Activated gamma-delta T cell treated with anti-CD3 and anti-CD28 coated beads, Interleukin-2, amount 50 U/mL, for 16 hours (primary cell): ENCODE data around the gene ACAT1.
A peak's percentile ranks its signal among the peaks of the same experiment; 100 is the strongest.
"Not testable (repeated sequence)": the region's sequence is repeated elsewhere in the genome, so short reads cannot be mapped to it uniquely, and the experiment has no call there.

ENCODE experiments used
- DNase-seq: peaks from one replicate; pipeline ENCODE4 v3.0.0-alpha.2; 2020; ENCODE audit warnings: low read depth

The ACAT1 gene

GRCh38 chr11:108121274-108122155 lies at the start of gene ACAT1:
ACAT1 (plus strand) TSS chr11:108121567; CDS start chr11:108121607, 40 bp downstream.
- DNase-seq, result peak; percentile 94

- no peak for DNase-seq
Measured at GRCh38 chr11:108084811-108085210, 36.6 kb upstream of the ACAT1 start.

DNA sequence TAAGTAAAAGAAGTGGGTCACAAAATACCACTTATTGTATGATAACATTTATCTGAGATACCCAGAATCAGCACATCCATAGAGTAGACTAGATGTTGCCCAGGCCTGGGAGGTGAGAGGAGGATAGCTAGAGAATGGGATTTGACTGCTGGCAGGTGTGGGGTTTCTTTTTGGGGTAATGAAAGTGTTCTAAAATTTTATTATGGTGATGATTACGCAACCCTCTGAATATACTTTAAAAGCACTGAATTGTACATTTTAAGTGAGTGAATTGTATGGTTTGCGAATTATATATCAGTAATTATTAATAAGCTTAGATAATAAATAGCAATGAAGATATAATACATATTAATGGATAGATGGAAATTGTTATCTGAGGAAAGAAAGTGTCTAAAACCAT lies 35.7 kb upstream of the ACAT1 start:
- no peak for DNase-seq

DNA sequence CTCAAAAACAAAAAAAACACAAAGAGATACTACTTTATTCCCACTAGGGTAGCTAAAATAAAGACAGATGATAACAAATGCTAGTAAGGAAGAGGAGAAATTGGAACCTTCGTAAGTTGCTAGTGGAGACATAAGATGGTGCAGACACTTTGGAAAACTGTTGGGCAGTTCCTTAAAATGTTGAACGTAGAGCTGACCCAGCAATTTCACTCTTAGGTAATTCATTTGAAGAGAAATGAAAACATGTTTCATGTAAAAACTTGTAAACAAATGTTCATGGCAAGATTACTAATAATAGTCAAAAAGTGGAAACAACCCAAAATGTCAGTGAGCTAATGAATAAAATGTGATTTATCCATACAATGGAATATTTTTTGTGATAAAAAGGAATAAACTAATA lies 29.2 kb upstream of the ACAT1 start:
- no peak for DNase-seq

DNA sequence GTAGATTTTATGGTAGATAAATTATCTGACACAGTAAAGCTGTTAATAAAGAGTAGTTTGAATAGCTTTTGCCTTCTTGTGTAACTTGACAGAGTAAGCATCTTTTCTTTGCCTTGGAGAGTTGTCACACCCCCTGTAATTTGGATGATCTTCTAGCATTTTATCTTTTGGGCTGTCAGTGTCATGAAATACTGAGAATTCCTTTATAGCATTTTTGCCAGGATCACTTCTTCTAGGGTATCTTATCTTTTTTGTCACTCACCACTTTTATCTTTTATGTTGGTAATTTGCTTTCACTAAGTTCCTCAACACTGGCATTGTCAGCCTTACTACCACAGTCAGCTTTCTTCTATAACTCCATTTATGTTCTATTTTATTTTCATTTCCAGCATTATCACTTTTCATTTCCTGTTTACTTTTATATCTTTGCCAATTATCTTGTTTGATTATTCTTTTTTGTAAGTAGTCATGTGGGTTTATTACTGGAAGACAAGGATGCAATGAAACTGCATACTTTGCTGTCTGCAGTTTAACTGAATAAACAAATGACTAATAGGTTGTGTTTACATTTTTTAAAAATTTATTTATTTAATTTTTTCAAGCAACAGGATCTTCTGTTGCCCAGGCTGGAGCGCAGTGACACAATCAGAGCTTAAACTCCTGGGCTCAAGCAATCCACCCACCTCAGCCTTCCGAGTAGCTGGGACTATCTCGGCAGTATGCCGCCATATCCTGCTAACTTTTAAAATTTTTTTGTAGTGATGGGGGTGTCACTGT lies 28.1 kb upstream of the ACAT1 start:
- no peak for DNase-seq

DNA sequence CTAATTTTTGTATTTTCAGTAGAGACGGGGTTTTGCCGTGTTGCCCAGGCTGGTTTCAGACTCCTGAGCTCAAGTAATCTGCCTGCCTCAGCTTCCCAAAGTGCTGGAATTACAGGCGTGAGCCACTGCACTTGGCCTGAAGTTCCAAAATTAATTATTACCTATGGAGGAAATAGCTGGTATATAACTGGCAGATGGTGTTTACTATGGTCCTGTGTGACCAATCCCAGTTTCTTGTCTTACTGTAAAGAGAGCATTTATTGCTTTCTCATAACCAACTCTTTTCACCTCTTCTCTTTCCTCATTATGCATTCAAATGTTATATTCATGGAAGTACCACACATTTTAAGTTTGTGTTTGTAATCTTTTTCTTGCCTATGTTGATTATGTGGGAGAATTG lies 24.2 kb upstream of the ACAT1 start:
- no peak for DNase-seq

DNA sequence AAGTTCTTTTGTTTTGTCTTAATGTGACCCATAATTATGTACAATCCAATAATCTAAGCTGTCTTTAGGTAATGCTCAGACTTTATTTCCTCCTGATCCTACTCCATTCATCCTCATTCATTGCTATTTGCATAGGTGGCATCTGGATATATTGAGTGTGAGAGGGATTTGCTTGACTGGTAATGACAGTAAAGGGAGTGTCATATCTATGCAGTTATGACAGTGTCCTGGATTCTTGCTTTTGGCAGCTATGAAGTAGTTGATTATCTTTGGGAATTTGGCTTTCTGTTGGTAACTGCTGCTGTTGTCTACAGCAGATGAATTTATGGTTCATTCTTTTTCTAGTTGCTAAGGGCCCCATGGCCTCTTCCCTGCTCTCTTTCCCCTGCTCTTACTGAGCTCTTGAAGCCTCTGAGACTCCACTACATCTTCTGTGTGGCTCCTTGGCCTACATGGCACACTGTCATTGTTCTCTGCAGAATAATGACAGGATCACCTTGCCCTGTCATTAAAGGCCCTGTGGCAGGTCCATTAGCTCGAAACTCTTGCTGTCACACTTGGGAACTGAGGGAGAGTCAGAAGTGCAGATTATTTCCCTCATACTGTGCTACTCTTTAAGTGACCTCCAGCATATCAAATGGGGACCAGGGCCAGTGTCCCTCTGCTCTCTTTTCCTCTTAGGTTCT lies 20.1 kb upstream of the ACAT1 start:
- DNase-seq, result no peak

- DNase-seq, result no peak
Measured at GRCh38 chr11:108111126-108111525, 10.2 kb upstream of the ACAT1 start.

DNA sequence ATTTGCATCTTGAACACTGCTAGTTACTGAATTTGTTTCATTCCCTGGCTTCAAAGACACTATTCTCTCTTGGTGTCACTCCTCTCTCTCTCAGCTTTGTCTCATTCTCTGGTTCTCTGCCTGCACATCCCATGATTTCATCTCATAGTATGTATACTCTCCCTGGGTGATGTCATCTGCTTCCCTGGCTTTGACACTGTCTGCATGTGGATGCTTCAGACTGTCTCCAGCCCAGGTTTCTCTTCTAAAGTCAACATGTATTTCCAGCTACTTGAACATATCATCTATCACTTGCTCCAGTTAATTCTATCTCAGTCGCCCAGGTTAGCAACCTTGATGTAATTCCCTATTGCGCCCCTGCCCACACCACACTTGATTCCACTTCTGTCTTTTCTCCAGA lies 9.3 kb upstream of the ACAT1 start:
- no peak for DNase-seq

DNA sequence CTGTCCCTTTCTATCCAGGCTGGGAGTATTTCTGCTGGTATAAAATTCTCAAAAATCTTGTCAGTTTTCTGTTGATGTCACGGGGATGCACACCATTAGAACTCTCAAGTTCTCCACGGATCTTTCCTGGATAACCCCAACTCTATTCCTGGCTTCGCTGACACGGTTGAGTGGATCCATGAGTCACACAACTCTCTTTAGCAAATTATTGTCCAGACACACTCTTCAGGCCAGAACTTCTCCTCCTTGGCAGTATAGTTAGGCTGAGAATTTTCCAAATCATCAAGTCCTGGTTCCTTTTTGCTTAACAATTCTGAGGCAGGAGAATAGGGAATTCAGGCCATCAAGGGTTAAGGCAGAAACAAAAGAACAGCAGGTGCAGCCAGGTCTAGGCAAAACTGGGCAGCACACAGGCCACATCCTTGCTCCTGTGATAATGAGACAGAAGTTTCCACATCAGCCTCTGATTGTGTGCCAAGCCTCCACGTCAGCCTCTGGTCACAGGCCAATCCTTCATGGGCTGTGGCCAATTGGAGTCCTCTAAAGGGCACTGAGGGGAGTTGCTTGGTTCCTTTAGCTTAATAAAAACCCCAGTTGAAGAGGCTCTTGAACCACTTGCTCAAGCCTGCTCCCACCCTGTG lies 5.7 kb upstream of the ACAT1 start:
- no peak for DNase-seq

DNA sequence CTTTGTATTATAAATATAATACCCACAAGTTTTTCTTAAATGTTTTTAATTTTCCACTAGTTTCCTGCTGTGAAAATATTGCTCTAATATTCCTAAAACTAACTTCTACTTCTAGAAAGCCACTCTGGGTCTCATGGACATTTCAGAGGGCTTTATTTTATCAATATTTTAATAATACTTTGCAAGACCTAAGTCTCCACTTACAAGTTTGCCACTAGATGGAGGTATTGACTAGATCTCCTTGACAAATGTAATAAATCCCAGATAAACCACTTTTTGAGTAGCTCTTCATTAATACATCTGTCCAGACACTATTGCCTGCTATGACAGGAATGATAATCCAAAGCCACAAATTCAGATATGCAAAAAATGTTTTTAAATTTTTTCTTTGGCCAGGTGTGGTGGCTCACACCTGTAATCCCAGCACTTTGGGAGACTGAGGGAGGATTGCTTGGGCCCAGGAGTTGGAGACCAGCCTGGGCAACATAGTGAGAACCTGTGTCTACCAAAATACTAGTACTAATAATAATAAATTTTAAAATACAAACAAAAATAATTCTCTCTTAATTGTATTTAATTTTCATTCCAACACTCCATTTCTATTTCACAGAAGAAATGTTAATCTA lies 3.5 kb upstream of the ACAT1 start:
- DNase-seq, result no peak

GRCh38 chr11:108120936-108121273 lies 462 bp upstream of the ACAT1 start:
- not testable (repeated sequence) for DNase-seq

DNA sequence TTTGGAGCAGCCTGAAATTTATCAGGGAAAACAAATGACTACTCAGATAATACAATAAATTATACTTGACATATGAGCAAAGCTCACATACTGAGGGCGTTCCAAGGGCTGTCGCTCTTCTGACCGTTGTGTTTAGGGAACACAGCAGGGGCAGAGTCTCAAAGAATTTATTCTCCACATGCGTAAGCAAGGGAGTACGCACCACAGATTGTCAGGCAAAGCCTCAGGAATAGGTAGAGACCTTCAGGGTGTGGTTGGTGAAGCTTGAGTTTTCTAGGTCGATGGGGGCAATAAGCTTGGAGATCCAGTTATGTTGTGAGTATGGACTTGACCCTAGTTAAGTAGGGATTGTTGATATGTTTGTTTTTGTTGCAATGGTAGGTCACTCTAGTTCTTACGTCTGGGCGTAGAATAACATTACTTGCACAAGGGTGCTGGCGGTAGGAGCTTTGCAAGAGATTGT lies 830 bp downstream of the ACAT1 start:
- no peak for DNase-seq

DNA sequence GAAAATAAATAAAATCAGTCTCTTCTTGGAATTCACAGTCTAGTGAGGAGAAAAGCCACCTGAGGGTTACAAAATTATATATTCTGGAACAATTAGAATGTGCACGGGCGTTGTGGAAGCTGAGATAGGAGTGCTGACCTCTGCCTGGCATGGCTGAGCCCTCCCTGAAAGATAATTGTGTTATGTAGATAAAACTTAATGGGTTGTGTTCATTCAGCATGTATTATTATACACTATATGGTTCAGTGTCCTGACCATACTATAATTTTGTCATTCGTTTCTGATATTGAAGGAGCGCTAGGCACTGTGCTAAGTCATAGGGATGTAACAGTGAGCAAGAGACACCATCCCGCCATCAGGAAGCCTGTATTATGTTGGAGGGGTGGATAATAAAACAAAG lies 3.7 kb downstream of the ACAT1 start:
- no peak for DNase-seq

- DNase-seq, result no peak
Measured at GRCh38 chr11:108128772-108129171, 7.4 kb downstream of the ACAT1 start.

- no peak for DNase-seq
Measured at GRCh38 chr11:108131993-108132392, 10.6 kb downstream of the ACAT1 start.

DNA sequence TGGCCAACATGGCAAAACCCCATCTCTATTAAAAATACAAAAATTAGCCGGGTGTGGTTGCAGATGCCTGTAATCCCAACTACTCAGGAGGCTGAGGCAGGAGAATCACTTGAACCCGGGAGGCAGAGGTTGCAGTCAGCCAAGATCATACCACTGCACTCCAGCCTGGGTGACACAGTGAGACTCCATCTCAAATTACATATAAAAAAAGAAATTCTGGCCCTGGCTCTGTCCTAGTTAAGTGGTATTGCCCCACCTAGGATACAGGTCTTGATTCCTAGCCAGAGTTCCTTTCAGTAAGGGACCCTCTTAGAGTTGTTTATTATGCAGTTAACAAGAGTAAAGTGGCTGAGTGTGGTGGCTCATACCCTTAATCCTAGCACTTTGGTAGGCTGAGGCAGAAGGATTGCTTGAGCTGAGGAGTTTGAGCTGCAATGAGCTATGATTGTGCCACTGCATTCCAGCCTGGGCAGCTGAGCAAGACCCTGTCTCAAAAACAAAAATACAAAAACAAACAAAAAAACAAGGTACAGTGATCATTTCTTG lies 11.7 kb downstream of the ACAT1 start:
- DNase-seq, result not testable (repeated sequence)

DNA sequence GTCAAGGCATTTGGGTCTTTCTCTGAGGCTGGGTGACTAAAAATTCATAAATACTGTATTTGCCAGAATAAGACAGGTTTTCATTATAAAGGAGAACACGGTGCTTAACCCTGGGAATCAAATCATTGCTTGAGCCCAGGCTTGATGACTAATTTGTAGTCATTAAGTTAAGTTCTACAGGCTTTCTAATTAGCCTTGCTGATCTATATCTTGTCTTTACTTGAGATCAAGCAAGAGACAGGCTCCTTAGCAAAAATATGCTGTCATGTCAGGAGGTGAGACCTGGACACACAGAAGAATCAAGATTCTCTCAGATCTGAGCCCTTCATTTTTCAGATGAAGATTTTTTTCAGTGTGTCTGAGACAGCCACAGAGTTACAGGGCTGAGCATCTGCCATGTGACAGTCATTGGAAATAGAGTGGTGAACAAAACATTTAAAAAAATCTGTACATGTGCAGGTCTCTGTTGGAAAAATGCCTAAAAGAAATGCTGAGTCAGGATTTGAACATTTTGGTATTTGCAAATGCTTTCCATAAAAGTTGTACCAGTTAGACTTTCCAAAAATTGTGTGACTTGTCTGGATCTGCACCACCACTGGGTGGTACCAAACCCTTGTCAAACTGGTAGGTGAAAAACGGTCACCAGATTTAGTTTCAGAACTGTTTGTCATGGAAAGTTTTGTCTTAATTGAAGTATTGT lies 14.6 kb downstream of the ACAT1 start:
- DNase-seq, result no peak

- DNase-seq, result no peak
Measured at GRCh38 chr11:108137212-108137611, 15.8 kb downstream of the ACAT1 start.

- no peak for DNase-seq
Measured at GRCh38 chr11:108142304-108142703, 20.9 kb downstream of the ACAT1 start.

GRCh38 chr11:108144615-108145014 lies 23.2 kb downstream of the ACAT1 start:
- DNase-seq, result no peak
